SK-N-DZ (cell line): ENCODE data around the gene RAMACL.
"Not testable (repeated sequence)": the region's sequence is repeated elsewhere in the genome, so short reads cannot be mapped to it uniquely, and the experiment has no call there.

ENCODE experiments used
- DNase-seq: peaks from one replicate; pipeline ENCODE4 v3.0.0-alpha.2; 2015; ENCODE audit warnings: low spot score

Gene RAMACL

DNA sequence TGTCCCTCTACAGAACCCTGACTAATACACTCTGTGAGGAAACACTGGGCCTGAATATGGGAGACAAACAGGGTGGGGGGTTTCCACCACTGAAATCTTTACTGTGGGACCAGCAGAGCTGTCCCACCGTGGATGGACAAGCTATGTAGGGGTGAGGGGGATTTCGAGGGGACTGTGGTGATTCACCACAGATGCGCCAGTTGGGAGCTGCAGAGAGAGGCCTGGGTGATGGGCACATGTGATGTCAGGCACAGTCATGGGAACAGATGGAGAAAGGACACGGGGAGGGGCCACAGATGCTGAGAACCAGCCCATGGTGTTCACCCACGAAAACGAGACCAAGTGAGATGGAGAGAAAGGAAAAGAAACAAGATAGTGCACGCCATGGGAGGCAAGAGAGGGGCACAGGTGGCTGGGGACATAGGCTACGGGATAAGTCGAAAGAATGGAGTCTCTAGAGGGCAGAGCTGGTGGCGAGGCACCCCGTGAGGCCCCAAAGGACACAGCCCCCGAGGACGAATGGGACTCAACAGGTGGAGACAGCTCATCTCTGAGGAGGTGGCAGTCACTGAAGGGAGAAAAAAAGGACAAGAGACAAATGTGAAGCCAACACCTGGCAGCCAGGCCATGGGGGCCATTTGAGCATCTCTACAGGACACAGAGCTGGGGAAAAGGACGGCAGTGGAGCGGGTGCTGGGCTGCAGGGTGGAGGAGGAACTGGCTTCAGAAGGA lies 10.5 kb upstream of the RAMACL start:
- DNase-seq: no peak

DNA sequence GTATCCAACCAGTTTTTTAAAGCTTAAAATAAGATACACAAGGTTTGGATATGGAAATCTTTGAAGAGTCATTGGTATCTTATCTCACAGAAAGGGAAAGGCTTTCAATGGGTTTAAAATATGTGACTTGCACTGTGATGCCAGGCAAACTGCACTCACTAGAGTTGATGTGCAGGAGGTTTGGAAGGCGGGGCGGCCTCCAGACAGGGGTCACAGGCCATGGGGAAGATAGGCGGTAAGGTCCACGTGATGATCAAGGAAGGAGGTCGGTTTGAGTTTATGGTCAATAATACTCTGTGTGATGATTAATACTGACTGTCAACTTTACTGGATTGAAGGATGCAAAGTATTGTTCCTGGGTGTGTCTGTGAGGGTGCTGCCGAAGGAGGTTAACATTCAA lies 9.5 kb upstream of the RAMACL start:
- no peak for DNase-seq

DNA sequence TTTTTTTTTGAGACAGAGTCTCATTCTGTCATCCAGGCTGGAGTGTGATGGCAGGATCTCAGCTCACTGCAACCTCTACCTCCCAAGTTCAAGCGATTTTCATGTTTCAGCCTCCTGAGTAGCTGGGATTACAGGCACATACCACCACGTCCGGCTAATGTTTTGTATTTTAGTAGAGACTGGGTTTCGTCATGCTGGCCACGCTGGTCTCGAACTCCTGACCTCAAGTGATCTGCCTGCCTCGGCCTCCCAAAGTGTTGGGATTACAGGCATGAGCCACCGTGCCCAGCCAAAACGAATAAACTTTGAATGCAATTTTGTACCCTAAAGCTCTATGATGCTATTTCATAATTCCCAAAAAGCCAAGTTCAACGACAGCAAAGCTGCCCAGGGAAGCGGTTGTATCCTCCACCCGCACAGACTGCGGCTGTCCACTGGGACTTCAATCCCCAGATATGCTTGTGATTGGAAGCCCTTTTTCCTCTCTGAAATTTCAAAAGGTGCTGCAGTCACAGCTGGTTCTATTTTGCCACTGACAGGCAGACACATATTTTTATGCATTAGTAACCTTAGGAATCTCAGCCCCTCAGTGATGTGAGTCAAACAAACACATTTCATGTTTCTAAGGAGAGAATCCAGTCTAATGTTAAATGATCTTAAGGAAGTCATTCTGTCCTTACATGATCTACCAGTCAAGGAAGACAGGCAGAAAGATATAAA lies 8.7 kb upstream of the RAMACL start:
- no peak for DNase-seq

GRCh38 chr6:166592821-166593220 lies 6.3 kb upstream of the RAMACL start:
- no peak for DNase-seq

DNA sequence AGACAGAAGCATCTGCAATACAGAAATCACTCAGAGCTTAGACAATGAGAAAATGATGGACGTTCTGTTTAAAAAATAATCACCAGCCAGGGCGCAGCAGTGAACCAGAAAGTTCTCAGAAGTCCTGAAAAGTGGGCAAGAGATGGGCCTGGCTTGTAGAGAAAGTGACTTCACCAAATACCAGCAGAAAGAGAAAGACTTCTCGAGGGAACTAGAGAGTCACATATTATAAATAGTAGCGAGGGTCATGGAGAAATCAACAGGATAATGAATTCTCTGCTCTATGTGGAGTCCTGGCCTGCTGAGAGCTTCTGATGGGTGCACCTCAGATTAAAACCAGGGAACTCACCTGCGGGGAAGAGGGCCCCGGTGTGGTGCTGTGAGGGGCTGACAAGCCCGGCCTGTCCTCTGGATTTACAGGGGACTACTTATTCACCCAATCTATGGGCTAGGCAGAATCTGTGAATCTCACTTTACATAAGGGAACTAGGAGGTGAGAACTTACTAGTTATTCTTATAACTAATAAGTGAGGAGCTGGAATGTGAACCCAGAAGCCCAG lies 5.6 kb upstream of the RAMACL start:
- no peak for DNase-seq

GRCh38 chr6:166591026-166591425 lies 4.5 kb upstream of the RAMACL start:
- DNase-seq: no peak

DNA sequence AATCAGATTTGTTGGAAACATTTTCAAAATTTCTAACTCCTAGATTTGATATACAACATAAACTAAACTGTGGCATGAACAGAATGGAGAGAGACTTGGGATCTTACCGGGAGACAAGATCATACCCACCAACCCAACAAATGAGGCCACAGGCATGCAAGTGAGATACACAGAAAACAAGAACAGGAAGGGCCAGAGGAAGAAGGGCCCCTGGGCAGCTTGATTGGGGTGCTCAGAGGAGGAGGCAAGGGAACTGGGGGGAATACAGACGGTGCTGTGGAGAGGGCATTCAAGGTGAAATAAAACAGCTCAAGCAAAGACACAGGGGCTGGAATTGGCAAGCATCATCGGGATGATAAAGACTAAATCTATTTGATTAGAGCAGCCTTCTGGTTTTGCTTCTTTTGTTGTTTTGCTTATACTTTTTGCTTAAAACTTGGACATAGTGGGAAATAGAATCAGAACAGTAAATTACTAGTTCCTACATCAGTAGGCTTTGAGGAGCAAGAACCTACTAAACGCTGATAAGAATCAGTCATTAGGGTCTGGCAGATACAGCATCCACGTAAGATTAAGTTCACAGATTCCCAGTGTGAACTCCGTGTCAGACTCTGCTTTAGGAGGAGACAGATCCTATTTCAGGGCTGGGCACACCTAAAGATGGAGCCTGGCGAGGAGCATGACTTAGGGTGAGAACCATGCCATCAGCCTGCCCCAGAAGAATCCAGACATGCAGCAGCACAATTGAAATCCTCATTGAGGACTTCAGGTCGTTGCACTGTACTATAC lies 3.5 kb upstream of the RAMACL start:
- DNase-seq: peak; percentile 59

DNA sequence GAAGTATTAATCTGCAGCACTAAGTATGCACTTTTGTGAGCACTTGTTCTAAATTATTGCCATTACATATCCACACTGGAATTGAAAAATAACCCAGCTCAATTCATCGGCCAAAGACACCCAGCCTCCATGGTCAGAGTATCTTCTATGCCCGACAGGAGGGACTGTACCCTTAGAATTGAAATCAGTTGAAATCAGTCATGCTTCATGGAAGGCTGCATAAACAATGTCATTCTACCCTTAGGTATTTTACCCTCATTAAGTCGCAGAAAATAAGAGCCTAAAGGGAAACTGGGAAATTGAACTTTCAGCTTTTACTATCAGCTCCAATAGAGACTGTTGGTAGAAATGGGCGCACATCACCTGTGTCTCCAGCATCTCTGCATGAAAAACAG lies 2.9 kb upstream of the RAMACL start:
- no peak for DNase-seq

DNA sequence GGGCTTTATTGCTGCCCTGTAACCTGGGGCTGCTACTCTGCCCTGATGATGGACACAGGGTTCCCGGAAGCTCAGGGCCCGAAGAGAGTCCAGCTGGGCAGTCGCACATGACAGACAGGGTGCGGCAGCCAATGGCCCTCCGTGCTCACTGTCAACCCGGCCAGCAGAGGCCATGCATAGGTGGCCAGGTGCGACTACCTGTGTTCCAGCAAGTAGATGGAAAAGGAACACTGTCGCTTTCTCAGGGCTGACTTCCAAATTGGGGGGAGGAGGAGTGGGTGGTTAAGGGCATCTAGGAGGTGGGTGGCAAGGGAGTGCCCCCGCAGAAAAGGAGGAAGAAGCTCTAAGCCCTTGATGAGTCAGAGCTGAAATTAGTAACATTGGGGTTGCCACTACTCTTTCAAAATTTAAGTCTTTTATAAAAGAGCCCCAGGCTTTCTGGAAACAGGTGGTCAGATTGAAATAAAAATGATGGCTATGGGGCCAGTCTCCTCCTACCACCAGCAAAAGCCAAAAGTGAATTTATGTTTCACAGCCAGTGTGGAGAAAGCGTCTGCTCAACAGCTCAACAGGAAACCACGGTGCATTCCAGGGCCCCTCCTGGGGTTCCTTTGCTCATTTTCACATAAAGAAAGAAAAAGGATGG lies 2.3 kb upstream of the RAMACL start:
- no peak for DNase-seq

GRCh38 chr6:166587631-166588413 lies 1.3 kb upstream of the RAMACL start:
- DNase-seq: no peak

- DNase-seq: no peak
These were observed 1.5 kb downstream of the RAMACL start for GRCh38 chr6:166584853-166585429.

GRCh38 chr6:166584155-166584554 lies 2.3 kb downstream of the RAMACL start:
- DNase-seq: no peak

GRCh38 chr6:166583230-166583965 lies 3.1 kb downstream of the RAMACL start:
- no peak for DNase-seq

GRCh38 chr6:166582258-166582657 lies 4.2 kb downstream of the RAMACL start:
- DNase-seq: no peak

DNA sequence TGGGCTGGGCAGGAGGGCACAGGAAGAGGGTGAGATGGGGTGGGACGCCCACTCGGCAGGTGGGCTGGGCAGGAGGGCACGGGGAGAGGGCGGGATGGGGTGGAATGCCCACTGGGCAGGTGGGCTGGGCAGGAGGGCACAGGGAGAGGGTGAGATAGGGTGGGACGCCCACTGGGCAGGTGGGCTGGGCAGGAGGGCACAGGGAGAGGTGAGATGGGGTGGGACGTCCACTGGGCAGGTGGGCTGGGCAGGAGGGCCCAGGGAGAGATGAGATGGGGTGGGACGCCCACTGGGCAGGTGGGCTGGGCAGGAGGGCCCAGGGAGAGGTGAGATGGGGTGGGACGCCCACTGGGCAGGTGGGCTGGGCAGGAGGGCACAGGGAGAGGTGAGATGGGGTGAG lies 4.7 kb downstream of the RAMACL start:
- not testable (repeated sequence) for DNase-seq

- DNase-seq: no peak
These were observed 5.4 kb downstream of the RAMACL start for GRCh38 chr6:166581091-166581511.

- no peak for DNase-seq
These were observed 6.1 kb downstream of the RAMACL start for GRCh38 chr6:166580076-166581050.

GRCh38 chr6:166579237-166579850 lies 7.1 kb downstream of the RAMACL start:
- DNase-seq: no peak
